PC-9 (cell line): ENCODE results near the gene ASIC3. TPM values are rescaled to one million over a fixed set of nuclear protein-coding genes. Genes with fewer than 3 reads are reported as not detected.
A peak's percentile ranks its signal among the peaks of the same experiment; 100 is the strongest.

Experiments
- BruUV-seq: library from RNA; stranded (reverse); fragments of 400-500 nt; replicated peaks from 2 replicates; lab custom pipeline; 2021; lab: Mats Ljungman, UMichigan
- CTCF ChIA-PET: fragments of 300-600 bp; sonication (Branson Sonifier 250); formaldehyde crosslinking; loops from one replicate; lab custom pipeline; 2022; ENCODE audit warnings: antibody characterized with exemption; lab: Charles Lee
- POLR2A ChIA-PET: fragments of 300-600 bp; sonication (Branson Sonifier 250); formaldehyde crosslinking; loops from one replicate; lab custom pipeline; 2022; ENCODE audit warnings: antibody characterized with exemption; ENCODE audit not compliant: unreplicated experiment; lab: Charles Lee
- DNase-seq, 2 experiments: peaks; one replicate each; pipeline versions ENCODE4 v3.0.0 to v3.0.0-alpha.2; 2015 to 2022; ENCODE audit warnings: mixed read lengths in 1 of 2
- H2AFZ ChIP-seq: fragments of 200-600 bp; sonication (generic); 2 replicates; pipeline ENCODE4 v1.8.1; 2017; ENCODE audit warnings: antibody characterized with exemption
- H3F3A ChIP-seq: fragments of 200-600 bp; sonication (generic); 2 replicates; pipeline ENCODE4 v1.8.1; 2017; ENCODE audit warnings: antibody characterized with exemption, mild to moderate bottlenecking, low read depth; ENCODE audit not compliant: insufficient read depth
- H3K27ac ChIP-seq: fragments of 200-600 bp; sonication (generic); 2 replicates; pipeline ENCODE4 v1.6.1; 2016; ENCODE audit warnings: mixed run types
- H3K27me3 ChIP-seq: fragments of 200-600 bp; sonication (generic); 2 replicates; pipeline ENCODE4 v1.6.1; 2016; ENCODE audit warnings: low read depth, mixed run types; ENCODE audit not compliant: insufficient read depth
- H3K36me3 ChIP-seq: fragments of 200-600 bp; sonication (generic); 2 replicates; pipeline ENCODE4 v1.6.1; 2016; ENCODE audit warnings: low read depth, mixed run types
- H3K4me1 ChIP-seq: fragments of 200-600 bp; sonication (generic); replicated peaks from 2 replicates; pipeline ENCODE4 v1.6.1; 2016; ENCODE audit warnings: mixed run types; ENCODE audit not compliant: insufficient read depth
- H3K4me2 ChIP-seq: fragments of 200-600 bp; sonication (generic); 2 replicates; pipeline ENCODE4 v1.6.1; 2017; ENCODE audit warnings: mixed run types
- H3K4me3 ChIP-seq: fragments of 200-600 bp; sonication (generic); 2 replicates; pipeline ENCODE4 v1.6.1; 2016; ENCODE audit warnings: mixed run types
- H3K79me2 ChIP-seq: fragments of 200-600 bp; sonication (generic); 2 replicates; pipeline ENCODE4 v1.6.1; 2017; ENCODE audit warnings: low read depth, mixed run types
- H3K9me2 ChIP-seq: fragments of 200-600 bp; sonication (generic); 2 replicates; pipeline ENCODE4 v1.8.1; 2017; ENCODE audit warnings: mild to moderate bottlenecking; ENCODE audit not compliant: insufficient read depth
- H3K9me3 ChIP-seq: fragments of 200-600 bp; sonication (generic); 2 replicates; pipeline ENCODE4 v1.8.1; 2016; ENCODE audit warnings: low read depth; ENCODE audit not compliant: insufficient read depth
- H4K20me1 ChIP-seq: fragments of 200-600 bp; sonication (generic); 2 replicates; pipeline ENCODE4 v1.8.1; 2017; ENCODE audit not compliant: insufficient read depth
- CTCF ChIP-seq: fragments of 200-600 bp; sonication (generic); conservative IDR thresholded peaks from 2 replicates; pipeline ENCODE4 v1.6.1; 2017; ENCODE audit warnings: mixed run types, antibody characterized with exemption, mild to moderate bottlenecking, moderate library complexity
- EZH2 ChIP-seq: fragments of 200-600 bp; sonication (generic); IDR thresholded peaks from 2 replicates; pipeline ENCODE4 v1.8.0; 2017; ENCODE audit warnings: antibody characterized with exemption, low read depth
- intact Hi-C: fragments of 100-400 bp; cut with micrococcal nuclease; formaldehyde crosslinking; loops from one replicate; pipeline ENCODE4 v1.10.0; 2022; ENCODE audit not compliant: unreplicated experiment
- total RNA-seq: library from RNA; stranded (reverse); gene quantifications from 2 replicates; pipeline ENCODE4 v1.2.3, GENCODE V29; 2021

The ASIC3 gene
- total RNA-seq, 1 experiment from 2014 or later: 10.5 TPM

DNA sequence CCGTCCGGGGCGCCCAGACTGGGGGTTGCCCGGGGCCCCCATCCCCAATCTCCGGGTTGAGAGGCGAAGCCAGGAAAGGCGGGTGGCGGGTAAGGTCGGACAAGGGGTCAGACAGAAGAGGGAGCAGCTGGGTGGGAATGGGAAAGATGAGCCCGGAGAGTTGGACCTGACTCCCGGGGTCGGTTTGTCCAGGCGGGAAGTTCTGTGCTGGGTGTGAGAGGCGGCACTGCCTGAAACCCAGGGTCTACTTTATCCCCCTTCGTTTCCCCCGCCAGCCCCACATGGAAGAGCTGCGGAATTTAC is 11.7 kb downstream of the ASIC3 start:
- TF ChIP-seq CTCF (peak; percentile 42; the same call in 1 of the 2 replicates), EZH2 (no peak)
- H3K4me3 ChIP-seq: peak overlapping the region; percentile 82
- H2AFZ ChIP-seq: peak overlapping the region; percentile 79
- BruUV-seq: no TSS peak
- DNase-seq: no peak
- H3K4me2 ChIP-seq: peak overlapping the region; percentile 93
- H3F3A ChIP-seq: peaks cover 50% of the 10 kb centered on the region; the same call in 1 of the 2 replicates
- intact Hi-C loops: loop anchor here (1.0 kb wide), 1 partner anchor 20 kb away; the partner anchor contains the start of gene FASTK
- peaks cover 50% of the 10 kb centered on the region for H3K4me1 ChIP-seq
- peaks cover 43% of the 10 kb centered on the region for H3K79me2 ChIP-seq
- no peaks in the 10 kb centered on the region for H3K9me2 ChIP-seq
- no peak overlapping the region for H3K27ac ChIP-seq
- ChIA-PET CTCF (interaction anchor here (0.7 kb wide), 1 partner anchor 24 kb away, joined by 3 read pairs; no protein-coding TSS in a partner anchor), POLR2A (no interaction called here)
- H3K27me3 ChIP-seq: no peaks in the 10 kb centered on the region
- H3K9me3 ChIP-seq: no peaks in the 10 kb centered on the region
- peaks cover 15% of the 10 kb centered on the region for H4K20me1 ChIP-seq
- no peaks in the 10 kb centered on the region for H3K36me3 ChIP-seq

DNA sequence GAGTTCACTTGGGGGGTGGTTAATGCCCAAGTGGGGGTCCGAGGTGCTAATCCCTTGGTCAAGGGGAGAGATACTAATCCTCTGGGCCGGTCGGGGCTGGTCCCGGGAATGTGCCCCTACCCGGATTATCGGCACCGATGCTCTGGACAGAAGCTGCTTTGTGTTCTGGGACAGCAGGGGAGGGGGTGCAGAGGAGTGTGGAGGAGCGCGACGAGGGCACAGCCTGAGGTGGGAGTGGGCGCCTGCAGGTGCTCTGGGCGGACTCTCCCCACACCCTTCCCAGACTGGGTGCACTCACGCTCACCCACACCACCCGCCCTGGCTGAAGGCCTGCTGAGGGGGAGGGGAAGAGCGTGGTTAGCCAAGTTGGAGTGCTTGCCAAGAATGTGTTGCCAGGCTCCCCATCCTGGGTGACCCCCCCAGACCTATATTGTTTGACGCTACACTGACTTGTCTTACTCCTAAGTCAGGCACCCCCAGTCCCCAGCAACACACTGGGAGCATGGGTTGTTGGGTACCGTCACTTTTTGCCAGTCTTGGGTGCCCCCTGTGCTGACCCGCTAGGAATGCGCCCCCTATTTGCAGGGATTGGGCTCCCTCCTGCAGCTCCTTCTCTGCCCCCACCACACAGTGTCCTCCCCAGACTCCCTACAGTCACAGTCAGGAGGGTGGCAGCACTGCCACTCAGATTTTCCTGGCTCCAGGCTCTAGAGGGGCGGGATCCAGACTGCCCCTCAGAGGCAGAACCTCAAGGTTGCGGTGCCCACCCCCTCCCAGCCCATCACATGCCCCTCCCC is 12.3 kb downstream of the ASIC3 start:
- H3K4me2 ChIP-seq: peak overlapping the region; percentile 93
- BruUV-seq: TSS peak; percentile 23
- peak overlapping the region; percentile 82 for H3K4me3 ChIP-seq
- peaks cover 20% of the 10 kb centered on the region for H4K20me1 ChIP-seq
- ChIA-PET POLR2A (interaction anchor here (0.6 to 0.7 kb wide), 4 partner anchors 8 to 249 kb away, joined by 4 to 25 read pairs (median 7); partner anchors contain the start of genes ABCB8 and ATG9B), CTCF (interaction anchor here (0.7 kb wide), 1 partner anchor 24 kb away, joined by 3 read pairs; no protein-coding TSS in a partner anchor)
- DNase-seq: peak in 1 of 2 experiments; percentile 71
- peak overlapping the region; percentile 79 for H2AFZ ChIP-seq
- no peaks in the 10 kb centered on the region for H3K36me3 ChIP-seq
- TF ChIP-seq EZH2 (no peak), CTCF (no peak)
- no peaks in the 10 kb centered on the region for H3K9me2 ChIP-seq
- H3K4me1 ChIP-seq: peaks cover 50% of the 10 kb centered on the region
- peaks cover 47% of the 10 kb centered on the region; the same call in 1 of the 2 replicates for H3F3A ChIP-seq
- H3K27ac ChIP-seq: no peak overlapping the region
- H3K9me3 ChIP-seq: no peaks in the 10 kb centered on the region
- no peaks in the 10 kb centered on the region for H3K27me3 ChIP-seq
- peaks cover 43% of the 10 kb centered on the region for H3K79me2 ChIP-seq
- intact Hi-C loops: loop anchor here (1.0 kb wide), 1 partner anchor 20 kb away; the partner anchor contains the start of gene FASTK

DNA sequence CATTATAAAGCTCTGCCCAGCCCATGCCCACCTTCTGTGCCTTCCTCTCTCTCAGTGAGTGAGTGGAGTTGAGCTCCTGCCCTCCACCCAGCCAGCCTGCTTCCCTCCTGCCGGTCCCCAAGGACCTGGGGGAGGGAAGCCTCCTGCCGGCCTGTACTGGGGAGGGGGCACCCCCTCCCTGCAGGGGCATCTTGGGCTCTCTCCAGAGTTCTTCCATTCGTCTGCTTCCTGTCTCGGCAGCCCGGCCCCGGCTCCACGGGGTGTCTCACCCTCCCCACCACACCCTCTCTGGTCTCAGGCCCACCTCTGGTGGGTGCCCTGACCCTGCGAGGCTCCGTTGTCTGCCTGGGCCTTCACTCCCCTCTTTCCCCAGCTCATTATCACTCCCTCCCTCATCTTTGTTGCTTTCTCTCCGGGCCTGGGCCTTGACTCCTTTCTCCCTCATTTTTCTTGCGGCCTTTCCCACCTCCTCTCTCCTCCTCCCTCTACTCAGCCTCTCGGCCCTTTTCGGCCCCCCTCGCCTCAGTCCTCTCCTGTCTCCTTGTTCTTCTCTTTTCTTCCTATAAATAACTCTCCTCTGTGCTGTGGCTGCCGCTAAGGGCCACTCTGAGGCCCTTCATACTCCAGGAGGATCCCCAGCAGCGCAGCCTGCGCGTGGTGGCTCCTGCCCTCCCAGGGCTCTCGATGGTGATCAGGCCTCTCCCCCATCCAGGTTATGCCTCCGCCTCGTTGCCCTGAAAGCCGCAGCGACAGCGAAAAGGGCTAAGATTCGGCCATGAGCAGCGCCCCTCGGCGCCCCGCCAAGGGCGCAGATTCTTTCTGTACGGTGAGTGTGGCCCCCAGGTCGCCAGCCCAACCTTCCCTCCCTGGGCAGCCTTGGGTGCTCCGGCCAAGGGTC is 13.1 kb downstream of the ASIC3 start:
- Histone ChIP-seq H2AFZ (no peak overlapping the region), H3K36me3 (peaks cover under 1% of the 10 kb centered on the region; the same call in 1 of the 2 replicates), H3K79me2 (peaks cover 43% of the 10 kb centered on the region), H3K27me3 (no peaks in the 10 kb centered on the region), H3K9me3 (no peaks in the 10 kb centered on the region), H3K27ac (peak overlapping the region; percentile 85), H4K20me1 (peaks cover 23% of the 10 kb centered on the region), H3K9me2 (no peaks in the 10 kb centered on the region), H3K4me2 (peak overlapping the region; percentile 93), H3K4me1 (peaks cover 50% of the 10 kb centered on the region), H3F3A (peaks cover 38% of the 10 kb centered on the region; the same call in 1 of the 2 replicates), H3K4me3 (peak overlapping the region; percentile 82; the same call in 1 of the 2 replicates)
- intact Hi-C loops: no loop called here
- ChIA-PET POLR2A (interaction anchor here (0.5 to 0.7 kb wide), 5 partner anchors 8 to 250 kb away, joined by 4 to 25 read pairs (median 5); partner anchors contain the start of genes ABCB8 and ATG9B), CTCF (interaction anchor here (0.6 to 1.2 kb wide), 2 partner anchors 24 to 33 kb away, joined by 3 to 8 read pairs; partner anchors contain the start of gene ABCB8)
- no TSS peak for BruUV-seq
- no peak for DNase-seq
- TF ChIP-seq CTCF (no peak), EZH2 (no peak)
